Right kidney (tissue), 1 donor: ENCODE measurements around the gene ABCC1.
"Not testable (repeated sequence)": the region's sequence is repeated elsewhere in the genome, so short reads cannot be mapped to it uniquely, and the experiment has no call there.

Experiments used
- DNase-seq: peaks from one replicate; pipeline ENCODE4 v3.0.0-alpha.2; 2016

The ABCC1 gene

DNA sequence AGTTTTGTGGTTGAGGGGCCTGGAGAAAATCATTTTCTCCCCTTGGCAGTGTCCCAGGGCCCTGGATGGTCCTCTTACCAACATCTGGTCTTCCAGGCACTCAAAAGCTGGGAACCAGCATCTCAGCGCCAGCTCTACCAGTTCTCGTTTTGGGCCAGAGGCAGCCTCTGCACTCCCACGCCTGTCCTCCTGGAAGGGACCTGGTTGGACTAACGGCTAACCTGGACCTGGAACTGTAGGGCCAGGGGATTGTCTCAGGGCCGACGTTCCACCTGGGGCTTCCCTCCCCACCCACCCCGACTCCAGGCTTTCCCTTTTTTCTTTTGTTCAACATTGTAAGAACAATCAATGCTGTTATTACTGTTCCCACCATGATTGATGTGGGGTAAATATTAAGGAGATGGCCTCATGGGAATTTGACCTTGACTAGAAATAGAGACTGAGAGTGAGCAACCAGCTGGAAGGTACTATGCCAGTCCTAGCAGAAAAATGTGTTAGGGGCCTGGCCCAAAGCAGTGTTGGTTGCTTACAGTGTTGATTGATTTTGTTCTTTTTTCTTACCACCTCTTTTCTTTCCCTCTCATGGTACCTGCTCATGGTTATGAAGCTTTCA is 192.5 kb downstream of the ABCC1 start:
- DNase-seq: no peak

DNA sequence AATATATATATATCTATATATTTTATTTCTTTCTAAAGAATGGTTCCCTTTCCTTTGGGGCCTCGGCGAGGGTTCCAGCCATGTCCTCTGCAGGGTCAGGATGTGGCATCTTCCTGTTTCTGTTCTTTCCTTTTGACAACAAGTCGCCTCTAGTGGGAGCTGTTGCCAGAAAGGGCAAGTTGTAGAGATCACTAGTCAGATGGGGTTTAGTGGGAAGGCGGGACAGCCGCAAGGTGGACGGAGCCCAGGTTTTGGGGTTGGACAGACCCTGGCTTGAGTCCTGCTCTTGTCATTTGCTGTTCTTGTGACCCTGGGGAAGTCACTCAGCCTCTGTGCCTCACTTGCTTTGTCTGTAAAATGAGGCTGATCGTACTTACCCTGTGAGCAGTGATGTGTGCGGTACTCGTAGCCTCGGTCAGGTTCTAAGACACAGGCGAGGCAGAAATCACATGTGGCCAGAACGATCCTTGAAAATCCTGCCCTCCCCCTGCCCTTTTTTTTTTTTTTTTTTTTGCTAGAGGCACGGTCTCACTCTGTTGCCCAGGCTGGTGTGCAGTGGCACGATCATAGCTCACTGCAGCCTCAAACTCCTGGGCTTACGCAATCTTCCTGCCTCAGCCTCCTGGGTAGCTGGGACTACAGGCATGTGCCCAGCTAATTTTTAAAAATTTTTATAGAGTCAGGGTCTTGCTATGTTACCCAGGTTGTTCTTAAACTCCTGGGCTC is 193.8 kb downstream of the ABCC1 start:
- DNase-seq: no peak

DNA sequence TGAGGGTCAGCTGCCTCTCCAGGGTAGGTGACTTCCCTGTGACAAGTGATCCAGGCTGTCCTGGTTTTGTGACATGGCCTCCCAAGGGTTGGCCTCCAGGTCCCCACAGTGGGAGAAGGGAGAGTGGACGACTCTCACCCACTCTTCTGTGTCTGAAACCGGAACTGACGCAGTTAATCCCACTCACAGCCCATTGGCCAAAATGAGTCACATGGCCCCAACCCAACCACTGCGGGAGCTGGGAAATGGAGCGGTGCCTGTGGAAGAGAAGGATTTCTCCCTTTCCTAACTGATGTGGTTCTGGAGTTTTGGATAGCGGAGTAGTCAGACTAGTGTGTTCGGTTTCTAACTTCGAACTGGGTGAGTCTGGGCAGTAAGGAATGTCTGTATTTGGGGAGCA is 194.5 kb downstream of the ABCC1 start:
- no peak for DNase-seq

DNA sequence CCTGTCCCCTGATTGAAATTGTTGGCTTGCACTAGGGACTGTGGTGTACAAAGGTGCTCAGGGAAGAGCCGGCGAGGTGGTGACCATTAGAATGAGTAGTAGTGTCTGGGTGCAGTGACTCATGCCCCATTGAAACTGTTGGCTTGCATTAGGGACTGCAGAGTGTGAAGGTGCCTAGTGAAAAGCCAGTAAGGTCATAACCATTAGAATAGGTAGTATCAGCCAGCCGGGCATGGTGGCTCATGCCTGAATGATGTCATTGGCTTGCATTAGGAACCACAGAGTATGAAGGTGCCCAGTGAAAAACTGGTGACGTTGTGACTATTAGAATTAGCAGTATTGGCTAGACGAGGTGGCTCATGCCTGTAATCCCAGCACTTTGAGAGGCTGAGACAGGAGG is 195.0 kb downstream of the ABCC1 start:
- no peak for DNase-seq

DNA sequence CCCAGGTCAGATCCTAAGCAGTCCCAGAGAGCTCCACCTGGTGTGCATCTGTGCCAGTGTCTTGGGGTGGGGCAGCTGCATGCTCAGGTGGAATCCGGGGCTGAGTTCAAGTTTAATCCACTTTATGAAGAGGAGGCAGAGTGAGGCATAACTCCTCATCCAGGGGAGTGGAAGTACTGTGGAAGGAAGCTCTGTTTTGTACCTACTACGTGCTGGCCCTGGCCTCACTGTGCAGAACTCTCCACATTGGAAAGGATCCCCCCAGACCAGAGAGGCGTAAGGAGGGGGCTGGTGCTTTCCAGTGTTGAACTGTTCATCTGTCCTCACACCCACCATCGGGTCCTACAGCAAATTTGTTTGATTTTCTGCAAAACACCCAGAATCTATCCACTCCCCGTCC is 195.9 kb downstream of the ABCC1 start:
- no peak for DNase-seq

DNA sequence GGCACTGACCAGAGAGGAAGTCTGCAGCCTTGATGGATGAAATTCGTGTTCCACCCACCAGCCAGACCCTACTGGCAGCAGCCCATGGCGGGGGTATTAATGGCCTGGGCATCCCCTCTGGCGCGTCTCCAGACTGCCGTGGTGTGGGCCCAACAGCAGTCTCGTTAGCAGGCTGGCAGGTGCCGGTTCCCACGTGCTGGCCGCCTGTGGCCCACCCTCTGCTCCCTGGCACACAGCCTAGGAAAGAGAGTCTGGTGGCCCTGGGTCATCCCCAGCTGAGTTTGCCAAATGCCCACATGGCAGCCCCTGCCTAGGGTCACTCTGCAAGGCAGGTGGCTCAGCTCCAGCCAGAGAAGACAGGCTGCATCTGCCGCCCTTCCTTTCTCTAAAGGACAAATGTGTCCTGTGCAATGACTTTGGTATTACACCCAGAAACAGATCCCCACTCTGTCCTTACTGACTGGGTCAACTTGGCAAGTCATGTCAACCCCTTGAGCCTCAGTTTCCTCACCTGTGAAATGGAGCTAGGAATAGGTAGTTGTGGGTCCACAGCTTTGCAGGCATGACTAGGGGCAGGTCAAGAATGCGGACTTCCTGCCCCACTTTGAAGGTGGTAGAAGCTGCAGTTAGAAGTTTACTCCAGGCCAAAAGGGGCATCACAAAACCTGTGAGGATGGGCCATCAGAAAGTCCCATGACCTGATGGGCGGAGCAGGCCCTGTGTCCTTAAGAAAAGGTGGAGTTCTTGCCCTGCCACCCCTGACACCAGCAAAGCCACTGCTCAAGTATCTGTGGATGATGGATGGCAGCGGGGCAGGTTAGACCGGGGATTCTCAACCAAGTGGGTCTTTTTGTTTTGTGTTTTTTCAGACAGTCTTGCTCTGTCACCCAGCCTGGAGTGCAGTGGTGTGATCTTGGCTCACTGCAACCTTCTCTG is 197.2 kb downstream of the ABCC1 start:
- no peak for DNase-seq

DNA sequence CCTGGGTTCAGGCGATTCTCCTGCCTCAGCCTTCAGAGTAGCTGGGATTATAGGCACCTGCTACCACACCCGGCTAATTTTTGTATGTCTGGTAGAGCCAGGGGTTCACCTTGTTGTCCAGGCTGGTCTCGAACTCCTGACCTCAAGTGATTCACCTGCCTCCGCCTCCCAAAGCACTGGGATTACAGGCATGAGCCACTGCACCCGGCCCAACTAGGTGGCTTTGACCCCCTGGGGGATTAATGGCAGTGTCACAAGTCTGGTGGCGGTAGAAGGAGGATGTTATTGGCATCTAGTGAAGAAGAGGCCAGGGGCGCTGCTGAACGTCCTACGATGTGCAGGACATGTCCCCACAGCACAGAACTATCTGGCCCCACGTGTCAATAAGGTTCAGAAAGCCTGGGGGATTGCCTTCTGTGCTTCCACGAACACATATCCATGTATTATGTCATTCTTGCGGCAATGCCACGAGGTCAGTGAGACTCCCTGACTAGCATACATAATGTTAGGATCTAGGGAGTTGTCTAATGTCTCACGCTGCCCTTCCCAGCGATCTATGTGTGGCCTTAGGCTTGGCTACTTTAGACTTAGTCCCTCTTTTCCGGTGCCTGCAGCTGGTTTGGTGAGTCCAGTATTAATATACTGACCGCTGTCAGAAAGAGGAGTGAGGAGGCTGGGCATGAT is 198.0 kb downstream of the ABCC1 start:
- DNase-seq: no peak

DNA sequence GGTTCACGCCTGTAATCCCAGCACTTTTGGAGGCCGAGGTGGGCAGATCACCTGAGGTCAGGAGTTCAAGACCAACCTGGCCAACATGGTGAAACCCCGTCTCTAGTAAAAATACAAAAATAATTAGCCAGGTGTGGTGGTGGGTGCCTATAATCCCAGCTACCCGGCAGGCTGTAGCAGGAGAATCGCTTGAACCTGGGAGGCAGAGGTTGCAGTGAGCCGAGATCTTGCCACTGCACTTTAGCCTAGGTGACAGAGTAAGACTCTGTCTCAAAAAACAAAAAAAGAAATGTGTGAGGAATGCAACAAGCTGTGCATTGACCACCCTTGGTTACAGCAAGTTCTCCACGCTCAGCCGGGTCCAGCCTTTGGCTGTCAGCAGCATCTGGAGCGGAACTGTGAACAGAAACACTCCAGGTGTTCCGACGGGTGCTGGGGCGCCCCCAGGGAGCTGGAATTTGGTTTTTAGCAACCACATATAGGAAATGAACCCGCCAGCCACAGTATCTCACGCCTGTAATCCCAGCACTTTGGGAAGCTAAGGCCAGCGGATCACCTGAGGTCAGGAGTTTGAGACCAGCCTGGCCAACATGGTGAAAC is 198.7 kb downstream of the ABCC1 start:
- DNase-seq: not testable (repeated sequence)

DNA sequence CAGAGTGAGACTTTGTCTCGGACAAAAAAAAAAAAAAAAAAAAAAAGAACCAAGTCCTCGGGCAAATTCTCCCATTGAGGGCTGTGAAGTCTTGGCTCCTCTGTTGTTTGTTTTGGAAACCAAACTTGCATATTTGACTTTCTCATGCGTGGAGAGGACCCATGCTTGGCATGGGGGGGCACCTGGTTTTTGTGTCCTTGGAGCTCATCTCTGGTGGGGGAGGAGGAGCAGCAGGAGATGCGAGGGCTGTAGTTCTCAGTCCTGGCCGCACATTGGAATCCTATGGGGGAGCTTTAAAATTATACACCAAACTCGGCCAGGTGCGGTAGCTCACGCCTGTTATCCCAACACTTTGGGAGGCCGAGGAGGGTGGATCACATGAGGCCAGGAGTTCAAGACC is 199.3 kb downstream of the ABCC1 start:
- DNase-seq: no peak

DNA sequence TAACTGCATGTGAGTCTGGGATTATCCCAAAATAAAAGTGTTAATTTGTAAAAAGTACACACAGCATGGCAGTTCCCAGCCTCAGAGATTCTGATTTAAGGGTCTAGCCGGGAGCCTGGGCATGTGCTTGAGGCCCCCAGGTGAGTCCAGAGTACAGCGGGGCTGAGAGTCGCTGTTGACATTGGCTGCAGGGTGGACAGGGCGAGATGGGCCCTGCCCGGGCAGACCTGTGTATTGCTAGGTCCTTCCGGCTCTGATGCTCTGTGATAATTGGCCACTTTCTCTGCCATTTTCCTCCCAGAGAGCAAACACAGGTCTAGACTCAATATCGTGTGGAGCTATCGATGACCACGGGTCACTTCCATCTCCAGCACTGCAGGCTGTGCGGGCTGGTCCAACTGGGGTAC is 200.3 kb downstream of the ABCC1 start:
- DNase-seq: no peak

DNA sequence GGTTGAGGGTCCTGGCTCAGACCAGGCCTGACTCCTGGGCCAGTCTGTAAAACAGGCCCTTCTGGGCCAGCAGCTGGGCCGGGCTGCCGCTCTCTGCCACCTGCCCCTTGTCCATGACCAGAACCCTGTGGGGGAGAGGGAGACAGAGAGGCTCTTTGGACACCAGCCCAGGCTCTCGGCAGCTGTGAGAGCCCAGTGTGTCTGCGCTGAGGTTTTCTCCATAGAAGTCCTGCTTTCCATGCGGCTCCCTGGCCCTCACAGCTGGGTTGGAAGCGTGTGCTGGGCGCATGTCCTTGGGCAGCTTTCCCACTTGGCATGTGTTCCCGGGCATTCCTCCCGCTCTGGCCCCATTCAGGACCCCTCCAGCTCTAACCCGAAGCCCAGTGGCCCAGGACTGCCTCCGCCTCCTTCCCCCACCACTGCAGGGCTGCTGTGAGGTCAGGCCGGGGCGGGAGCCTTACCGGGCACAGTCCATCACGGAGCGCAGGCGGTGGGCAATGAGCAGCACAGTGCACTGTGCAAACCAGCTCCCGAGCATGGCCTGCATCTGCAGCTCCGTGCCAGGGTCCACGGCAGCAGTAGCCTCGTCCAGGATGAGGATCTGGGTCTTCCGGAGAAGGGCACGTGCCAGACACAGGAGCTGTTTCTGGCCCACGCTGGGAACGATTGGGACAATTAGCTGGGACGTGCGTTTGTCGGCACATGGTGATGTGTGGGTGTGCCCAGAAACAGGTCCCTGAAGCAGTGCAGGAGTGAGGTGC is 200.9 kb downstream of the ABCC1 start:
- no peak for DNase-seq

DNA sequence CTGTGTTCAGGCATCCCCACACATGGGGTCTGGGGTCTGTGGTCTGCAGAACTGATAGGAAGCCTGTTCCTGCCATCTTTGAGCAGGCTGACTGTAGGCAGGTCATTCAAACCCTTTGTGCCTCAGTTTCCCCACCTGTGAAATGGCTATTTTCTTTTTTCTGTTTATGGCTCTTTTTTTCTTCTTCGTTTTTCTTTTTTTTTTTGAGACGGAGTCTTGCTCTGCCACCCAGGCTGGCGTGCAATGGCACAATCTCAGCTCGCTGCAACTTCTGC is 201.4 kb downstream of the ABCC1 start:
- DNase-seq: no peak

DNA sequence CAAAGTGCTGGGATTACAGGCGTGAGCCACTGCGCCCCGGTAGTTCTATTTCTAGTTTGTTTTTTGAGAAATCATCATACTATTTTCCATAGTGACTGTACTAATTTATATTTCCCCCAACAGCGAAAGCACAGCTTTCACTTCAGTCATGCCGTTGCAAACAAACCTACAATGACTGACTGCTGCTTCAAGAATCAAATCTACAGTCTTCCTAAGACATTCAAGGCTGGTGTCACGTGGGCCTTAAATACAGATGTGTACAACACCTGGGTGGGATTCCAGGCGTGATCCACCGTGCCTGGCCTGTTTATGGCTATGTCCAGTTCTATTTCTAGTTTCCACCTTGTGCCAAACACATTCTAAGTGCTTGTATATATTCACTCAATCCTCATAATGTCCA is 201.9 kb downstream of the ABCC1 start:
- DNase-seq: no peak

DNA sequence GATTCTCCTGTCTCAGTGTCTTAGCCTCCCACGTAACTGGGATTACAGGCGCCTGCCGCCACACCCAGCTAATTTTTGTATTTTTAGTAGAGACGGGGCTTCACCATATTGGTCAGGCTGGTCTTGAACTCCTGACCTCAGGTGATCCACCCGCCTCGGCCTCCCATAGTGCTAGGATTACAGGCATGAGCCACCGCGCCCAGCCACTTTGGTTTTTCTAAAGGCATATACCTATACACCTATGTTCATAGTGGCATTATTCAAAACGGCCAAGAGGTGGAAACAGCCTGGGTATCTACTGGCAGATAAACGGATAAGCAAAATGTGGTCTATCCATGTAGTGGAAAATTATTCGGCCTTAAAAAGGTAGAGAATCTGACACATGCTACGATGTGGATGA is 203.6 kb downstream of the ABCC1 start:
- DNase-seq: not testable (repeated sequence)

DNA sequence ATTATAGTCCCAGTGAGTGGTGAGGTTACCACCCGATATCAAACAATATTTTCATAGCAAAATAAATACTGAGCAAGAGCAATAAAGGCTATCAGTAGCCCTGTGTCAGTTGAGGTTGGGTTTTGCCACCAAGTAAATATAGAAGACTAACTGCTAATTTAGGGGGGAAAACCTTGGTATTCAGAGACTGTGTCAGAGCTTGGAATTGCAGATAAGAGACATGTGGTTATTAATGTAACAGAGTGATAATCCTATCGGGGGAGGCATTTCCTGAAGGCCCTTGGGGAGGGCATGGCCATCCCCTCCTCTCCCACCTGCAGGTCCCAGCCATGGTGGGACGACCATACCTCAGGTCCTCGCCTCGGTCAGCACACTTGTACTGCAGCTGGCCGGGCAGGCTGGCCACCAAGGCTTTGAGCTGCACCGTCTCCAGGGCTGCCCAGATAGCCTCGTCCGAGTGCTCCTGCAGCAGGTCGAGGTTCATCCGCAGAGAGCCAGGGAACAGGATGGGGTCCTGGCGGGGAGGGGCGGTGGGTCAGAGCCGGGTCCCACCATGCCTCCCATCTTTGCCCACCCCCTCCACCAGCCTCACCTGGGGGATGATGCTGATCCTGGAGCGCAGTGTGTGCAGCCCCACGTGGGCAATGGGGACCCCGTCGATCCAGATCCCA is 205.0 kb downstream of the ABCC1 start:
- DNase-seq: no peak

DNA sequence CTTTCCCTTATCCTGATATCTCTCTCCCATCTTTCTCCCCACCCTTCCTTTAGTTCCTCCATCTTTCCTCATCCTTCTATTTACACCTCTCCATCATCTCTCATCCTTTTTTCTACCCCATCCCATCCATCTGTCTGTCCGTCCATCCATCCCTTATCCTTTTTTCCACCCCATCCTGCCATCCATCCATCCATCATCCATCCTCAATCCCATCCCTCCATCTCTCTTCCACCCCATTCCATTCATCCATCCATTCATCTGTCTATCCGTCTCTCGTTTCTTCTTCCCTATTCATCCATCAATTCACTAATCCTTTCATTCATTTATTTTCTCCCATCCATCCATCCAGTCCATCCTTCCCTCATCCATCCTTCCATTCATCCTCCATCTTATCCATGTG is 205.8 kb downstream of the ABCC1 start:
- DNase-seq: no peak

DNA sequence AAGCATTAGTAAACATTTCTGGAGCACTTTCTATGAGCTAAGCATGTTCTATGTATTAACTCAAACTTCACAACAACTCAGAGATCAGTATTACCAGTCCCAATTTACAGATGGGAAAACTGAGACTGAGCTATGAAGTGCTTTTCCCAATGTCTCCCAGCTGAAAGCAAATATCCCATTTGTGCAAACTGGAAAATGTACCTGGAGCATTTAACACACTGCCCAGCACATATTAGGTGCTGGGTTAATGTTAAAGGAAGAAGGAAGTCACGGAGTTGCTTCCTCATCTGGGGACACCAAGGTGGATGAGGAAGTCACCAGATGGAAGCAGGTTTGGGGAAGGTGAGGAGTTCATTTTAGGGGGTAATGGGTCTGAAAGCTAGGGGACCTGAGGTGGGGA is 207.8 kb downstream of the ABCC1 start:
- DNase-seq: no peak

DNA sequence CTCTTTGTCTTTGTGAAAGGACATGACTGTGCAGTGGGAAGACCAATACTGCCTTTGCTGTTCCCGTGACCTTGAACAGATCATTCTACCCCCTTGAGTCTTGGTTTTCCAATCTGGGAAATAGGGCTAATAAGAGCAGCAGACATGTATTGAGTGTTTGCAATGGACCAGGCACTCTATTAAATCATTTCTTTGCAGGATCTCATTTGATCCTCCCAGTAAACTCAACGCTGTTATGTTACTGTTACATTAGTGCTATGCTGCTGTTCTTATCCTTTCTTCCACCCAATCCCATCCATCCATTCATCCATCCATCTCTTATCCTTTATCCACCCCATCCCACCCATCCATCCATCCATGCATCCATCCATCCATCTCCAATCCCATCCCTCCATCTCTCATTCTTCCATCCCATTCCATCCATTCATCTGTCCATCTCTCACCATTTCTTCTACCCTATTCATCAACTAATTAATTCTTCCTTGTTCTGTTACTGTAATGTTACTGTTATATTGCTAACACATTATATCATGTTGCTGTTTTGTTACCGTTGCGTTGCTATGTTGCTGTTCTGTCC is 208.8 kb downstream of the ABCC1 start:
- DNase-seq: no peak

DNA sequence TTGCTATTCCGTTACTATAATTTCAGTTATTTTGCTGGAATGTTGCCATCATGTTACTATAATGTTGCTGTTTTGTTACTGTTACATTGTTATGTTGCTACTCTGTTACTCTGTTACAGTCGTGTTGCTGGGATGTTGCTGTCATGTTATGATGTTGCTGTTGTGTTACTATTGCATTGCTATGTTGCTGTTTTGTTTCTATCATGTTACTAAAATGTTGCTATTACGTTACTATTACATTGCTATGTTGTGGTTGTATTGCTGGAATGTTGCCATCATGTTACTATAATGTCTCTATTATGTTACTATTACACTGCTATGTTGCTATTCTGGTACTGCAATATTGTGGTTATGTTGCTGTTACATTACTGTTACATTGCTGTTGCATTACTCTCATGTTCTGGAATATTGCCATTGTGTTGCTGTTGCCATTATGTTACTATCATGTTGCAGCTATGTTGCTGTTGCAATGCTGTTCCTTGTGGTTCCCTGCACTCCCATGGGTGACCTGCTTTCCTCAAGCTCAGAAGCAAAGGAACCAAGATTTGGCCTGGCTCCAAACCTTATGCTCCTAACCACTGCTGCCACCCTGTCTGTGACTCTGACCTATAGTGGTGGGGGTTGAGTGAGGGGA is 209.4 kb downstream of the ABCC1 start:
- DNase-seq: no peak

DNA sequence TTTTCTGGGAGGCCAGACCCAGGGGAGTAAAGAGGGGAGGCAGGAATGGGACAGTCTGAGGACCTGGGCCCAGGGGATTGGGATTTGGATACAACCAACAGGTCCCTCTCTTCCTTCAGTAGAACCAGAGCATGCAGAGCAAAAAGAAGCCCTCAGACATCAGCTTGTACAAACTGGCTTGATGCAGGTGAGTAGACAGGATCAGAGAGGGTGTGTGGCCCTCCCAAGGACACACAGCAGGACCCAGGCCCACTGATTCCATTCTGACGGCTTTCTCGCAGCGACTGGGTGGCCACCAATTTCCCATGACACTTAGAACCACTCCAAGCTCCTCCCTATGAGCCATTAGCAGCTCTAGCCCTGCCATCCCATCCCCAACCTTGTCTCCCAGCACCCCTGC is 210.2 kb downstream of the ABCC1 start:
- DNase-seq: no peak
